GM10266 (cell line): Measurements from ENCODE around the gene HADHA.

Source experiments
- DNase-seq: peaks from one replicate; pipeline ENCODE4 v3.0.0; 2012; ENCODE audit errors: extremely low spot score
- TF ChIP-seq, protein P1 (sequence below): IDR thresholded peaks from 2 replicates; pipeline ENCODE4 v1.5.1; 2012; ENCODE audit warnings: mild to moderate bottlenecking, low read depth; ENCODE audit not compliant: control insufficient read depth, insufficient read depth; ENCODE audit errors: missing control alignments

Gene HADHA

DNA sequence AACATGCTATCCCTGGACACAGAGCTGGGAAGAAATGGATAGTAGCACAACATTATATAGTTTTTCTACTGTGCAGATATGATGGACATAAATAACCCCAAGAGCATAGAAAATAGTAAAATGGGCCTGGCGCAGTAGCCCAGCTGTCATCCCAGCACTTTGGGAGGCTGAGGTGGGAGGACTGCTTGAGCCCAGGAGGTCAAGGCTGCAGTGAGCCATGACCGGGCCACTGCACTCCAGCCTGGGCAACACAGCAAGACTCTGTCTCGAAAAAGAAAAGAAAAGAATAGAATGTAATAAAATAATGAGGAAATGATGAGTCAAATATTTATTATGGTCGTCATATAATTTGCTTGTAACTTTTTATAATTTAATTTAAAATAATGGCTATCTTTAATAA, 79.0 kb downstream of the HADHA start:
- TF ChIP-seq, protein P1, sequence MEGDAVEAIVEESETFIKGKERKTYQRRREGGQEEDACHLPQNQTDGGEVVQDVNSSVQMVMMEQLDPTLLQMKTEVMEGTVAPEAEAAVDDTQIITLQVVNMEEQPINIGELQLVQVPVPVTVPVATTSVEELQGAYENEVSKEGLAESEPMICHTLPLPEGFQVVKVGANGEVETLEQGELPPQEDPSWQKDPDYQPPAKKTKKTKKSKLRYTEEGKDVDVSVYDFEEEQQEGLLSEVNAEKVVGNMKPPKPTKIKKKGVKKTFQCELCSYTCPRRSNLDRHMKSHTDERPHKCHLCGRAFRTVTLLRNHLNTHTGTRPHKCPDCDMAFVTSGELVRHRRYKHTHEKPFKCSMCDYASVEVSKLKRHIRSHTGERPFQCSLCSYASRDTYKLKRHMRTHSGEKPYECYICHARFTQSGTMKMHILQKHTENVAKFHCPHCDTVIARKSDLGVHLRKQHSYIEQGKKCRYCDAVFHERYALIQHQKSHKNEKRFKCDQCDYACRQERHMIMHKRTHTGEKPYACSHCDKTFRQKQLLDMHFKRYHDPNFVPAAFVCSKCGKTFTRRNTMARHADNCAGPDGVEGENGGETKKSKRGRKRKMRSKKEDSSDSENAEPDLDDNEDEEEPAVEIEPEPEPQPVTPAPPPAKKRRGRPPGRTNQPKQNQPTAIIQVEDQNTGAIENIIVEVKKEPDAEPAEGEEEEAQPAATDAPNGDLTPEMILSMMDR: no peak
- DNase-seq: no peak

DNA sequence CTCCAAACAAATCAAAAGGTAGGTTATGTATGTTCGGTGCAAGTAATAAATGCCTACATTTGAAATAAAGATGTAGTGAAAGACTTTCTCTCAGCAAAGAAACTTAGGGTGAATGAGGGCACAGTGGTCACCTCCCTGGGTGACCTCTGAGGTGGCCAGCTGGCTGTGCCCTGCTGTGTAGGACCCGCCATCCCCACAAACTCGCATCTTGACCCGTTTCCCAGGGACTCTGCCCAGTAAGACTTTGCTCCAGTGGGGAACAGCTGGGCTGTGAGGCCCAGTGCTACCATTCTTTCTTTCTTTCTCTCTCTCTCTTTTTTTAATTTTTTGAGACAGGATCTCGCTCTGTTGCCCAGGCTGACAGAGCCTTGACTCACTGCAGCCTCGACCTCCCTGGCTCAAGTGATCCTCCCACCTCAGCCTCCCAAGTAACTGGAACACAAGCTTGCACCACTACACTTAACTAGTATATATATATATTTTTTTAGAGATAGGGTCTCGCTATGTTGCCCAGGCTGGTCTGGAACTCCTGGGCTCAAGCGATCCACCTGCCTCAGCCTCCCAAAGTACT, 79.7 kb downstream of the HADHA start:
- DNase-seq: no peak
- TF ChIP-seq, protein P1: no peak

DNA sequence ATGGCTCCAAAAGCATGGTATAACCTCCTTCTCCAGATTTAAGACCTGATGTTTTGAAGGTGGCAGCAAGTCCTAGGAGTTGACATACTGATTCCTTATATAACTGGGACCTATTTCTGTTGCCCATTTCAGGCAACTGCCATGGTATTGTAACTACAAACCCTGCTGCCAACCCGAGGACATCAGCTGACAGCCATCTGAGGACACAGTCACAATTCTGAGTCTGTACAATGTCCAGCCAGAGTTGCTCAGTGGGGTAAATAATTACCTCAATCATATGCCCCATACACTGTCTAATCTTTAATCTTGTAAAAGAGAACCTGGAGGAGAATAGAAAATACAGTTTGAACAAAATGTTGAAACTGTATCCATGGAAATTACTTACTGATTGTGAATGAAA, 80.2 kb downstream of the HADHA start:
- DNase-seq: peak; percentile 4
- TF ChIP-seq, protein P1: no peak

DNA sequence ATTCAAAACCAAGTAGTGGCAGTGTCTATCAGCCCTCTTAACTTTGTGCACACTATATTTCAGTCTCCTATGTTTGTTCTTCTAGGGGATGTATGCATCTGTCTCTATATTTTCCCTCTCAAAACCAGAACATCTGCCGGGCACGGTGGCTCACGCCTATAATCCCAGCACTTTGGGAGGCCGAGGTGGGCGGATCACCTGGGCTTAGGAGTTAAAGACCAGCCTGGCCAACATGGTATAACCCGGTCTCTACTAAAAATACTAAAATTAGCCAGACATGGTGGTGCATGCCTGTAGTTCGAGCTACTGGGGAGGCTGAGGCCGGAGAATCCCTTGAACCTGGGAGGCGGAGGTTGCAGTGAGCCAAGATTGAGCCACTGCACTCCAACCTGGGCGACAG, 81.5 kb downstream of the HADHA start:
- DNase-seq: no peak
- TF ChIP-seq, protein P1: no peak

DNA sequence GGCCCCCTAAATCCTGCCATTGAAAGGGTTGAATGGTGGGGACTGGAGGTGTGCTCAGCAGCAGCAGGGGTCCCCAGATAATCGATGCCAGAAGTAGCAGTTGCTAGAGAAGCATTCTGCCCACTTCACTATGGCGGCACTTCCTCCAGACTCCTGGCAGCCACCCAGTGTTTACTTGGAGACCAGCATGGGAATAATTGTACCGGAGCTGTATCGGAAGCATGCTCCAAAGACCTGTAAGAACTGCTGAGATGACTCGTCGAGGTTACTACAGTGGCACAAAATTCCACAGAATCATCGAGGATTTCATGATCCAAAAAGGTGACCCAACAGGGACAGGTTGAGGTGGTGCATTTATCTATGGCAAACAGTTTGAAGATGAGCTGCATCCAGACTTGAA, 82.5 kb downstream of the HADHA start:
- DNase-seq: no peak
- TF ChIP-seq, protein P1: no peak

DNA sequence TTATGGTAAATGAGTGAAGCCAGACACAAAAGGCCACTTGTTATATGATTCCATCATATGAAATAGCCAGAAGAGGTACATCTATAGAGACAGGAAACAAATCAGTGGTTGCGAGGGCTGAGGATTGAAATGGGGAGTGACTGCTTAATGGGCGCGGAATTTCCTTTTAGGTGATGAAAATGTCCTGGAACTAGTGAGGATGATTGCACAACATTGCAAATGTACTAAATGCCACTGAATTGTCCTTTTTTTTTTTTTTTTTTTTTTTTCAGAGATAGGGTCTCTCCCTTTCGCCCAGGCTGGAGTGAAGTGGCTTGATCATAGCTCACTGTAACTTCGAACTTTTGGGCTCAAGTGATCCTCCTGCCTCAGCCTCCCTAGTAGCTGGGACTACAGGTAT, 86.9 kb downstream of the HADHA start:
- no peak for DNase-seq
- TF ChIP-seq, protein P1: no peak

DNA sequence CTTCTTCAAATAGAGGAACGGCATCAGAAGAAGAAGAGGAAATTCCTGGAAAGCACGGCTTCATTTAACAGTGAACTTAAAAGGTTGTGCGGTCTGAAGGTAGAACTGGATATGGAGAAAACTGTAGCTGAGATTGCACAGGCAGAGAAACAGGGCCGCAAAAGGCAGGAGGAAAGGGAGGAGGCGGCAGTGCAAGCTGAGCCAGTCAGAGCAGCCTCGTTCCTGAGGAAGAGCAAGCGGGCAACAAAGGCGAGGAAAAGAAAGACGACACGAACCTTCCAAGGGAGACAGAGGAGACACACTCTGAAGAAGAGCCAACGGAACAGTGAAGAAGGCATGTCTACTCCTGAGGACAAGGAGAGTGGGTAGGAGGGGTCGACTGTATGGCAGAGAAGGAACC, 94.2 kb downstream of the HADHA start:
- TF ChIP-seq, protein P1: no peak
- no peak for DNase-seq
